ENCODE data around the gene RHOV.
"Not testable (repeated sequence)": the region's sequence is repeated elsewhere in the genome, so short reads cannot be mapped to it uniquely, and the experiment has no call there.

The RHOV gene

GRCh38 chr15:40871749-40872617, 2.1 kb downstream of the RHOV start:
- DNase-seq: peak; percentile 71

- no peak for DNase-seq
Measured at GRCh38 chr15:40870716-40871115, 3.3 kb downstream of the RHOV start.

- DNase-seq: no peak
Measured at GRCh38 chr15:40869686-40870085, 4.3 kb downstream of the RHOV start.

- DNase-seq: no peak
Measured at GRCh38 chr15:40867199-40867598, 6.8 kb downstream of the RHOV start.

GRCh38 chr15:40863660-40864270, 10.3 kb downstream of the RHOV start:
- no peak for DNase-seq

GRCh38 chr15:40861147-40861546, 12.9 kb downstream of the RHOV start:
- DNase-seq: not testable (repeated sequence)

- DNase-seq: peak; percentile 92
Measured at GRCh38 chr15:40859206-40859851, 14.7 kb downstream of the RHOV start.

GRCh38 chr15:40858706-40859105, 15.3 kb downstream of the RHOV start:
- no peak for DNase-seq

- peak; percentile 91 for DNase-seq
Measured at GRCh38 chr15:40857601-40858341, 16.3 kb downstream of the RHOV start.

GRCh38 chr15:40856746-40857145, 17.3 kb downstream of the RHOV start:
- DNase-seq: no peak

- no peak for DNase-seq
Measured at GRCh38 chr15:40855706-40856234, 18.3 kb downstream of the RHOV start.

GRCh38 chr15:40854161-40854560, 19.9 kb downstream of the RHOV start:
- DNase-seq: no peak

GRCh38 chr15:40853241-40853890, 20.7 kb downstream of the RHOV start:
- no peak for DNase-seq

GRCh38 chr15:40852529-40852928, 21.5 kb downstream of the RHOV start:
- no peak for DNase-seq

GRCh38 chr15:40850576-40851112, 23.4 kb downstream of the RHOV start:
- no peak for DNase-seq

GRCh38 chr15:40847223-40847961, 26.6 kb downstream of the RHOV start:
- DNase-seq: no peak

- no peak for DNase-seq
Measured at GRCh38 chr15:40846841-40847222, 27.2 kb downstream of the RHOV start.

GRCh38 chr15:40845511-40846284, 28.3 kb downstream of the RHOV start:
- DNase-seq: no peak

GRCh38 chr15:40845036-40845435, 29.0 kb downstream of the RHOV start:
- DNase-seq: no peak

GRCh38 chr15:40844696-40845030, 29.4 kb downstream of the RHOV start:
- peak; percentile 73 for DNase-seq

All from activated effector memory CD4-positive, alpha-beta T cell treated with anti-CD3 and anti-CD28 coated beads, Interleukin-2, amount 50 U/mL, for 16 hours (primary cell).